Natural killer cell treated with Interleukin-12 subunit alpha and Interleukin-12 subunit beta and Interleukin-15 and Interleukin-18, amount 100 ng/mL, for 72 hours (primary cell): ENCODE data around the gene GARIN1A. TPM values are rescaled to one million over a fixed set of nuclear protein-coding genes. Genes with fewer than 3 reads are reported as not detected.
"Not testable (repeated sequence)": the region's sequence is repeated elsewhere in the genome, so short reads cannot be mapped to it uniquely, and the experiment has no call there.

Experiments used
- ATAC-seq, 2 donors: fragments of 150-1000 bp; cut with Tn5 transposase in 1 of 2; sonication (Bioruptor Pico), chemical (Tn5 transposase) in 1 of 2; 2 replicates each; pipeline ENCODE4 v1.10.0; 2021
- DNase-seq: peaks from one replicate; pipeline ENCODE4 v3.0.0; 2022; ENCODE audit warnings: low spot score
- H3K27ac Mint-ChIP-seq, 2 donors: 1 replicate in 1 of 2; 2 replicates in 1 of 2; pipeline ENCODE4 v1.8.0; 2022; ENCODE audit warnings: mixed read lengths in 2 of 2, mild to moderate bottlenecking in 1 of 2, moderate library complexity in 1 of 2
- H3K27me3 Mint-ChIP-seq, 2 donors: 1 replicate in 1 of 2; 2 replicates in 1 of 2; pipeline ENCODE4 v1.8.0; 2022; ENCODE audit warnings: mixed read lengths in 2 of 2
- H3K36me3 Mint-ChIP-seq: one replicate; pipeline ENCODE4 v1.8.0; 2022; ENCODE audit warnings: mixed read lengths
- H3K4me1 Mint-ChIP-seq, 2 donors: 1 replicate in 1 of 2; 2 replicates in 1 of 2; pipeline ENCODE4 v1.8.0; 2022; ENCODE audit warnings: low read depth in 2 of 2, mixed read lengths in 2 of 2, mild to moderate bottlenecking in 1 of 2
- H3K4me3 Mint-ChIP-seq: one replicate; pipeline ENCODE4 v1.8.0; 2022; ENCODE audit warnings: mixed read lengths
- H3K9me3 Mint-ChIP-seq: 2 replicates; pipeline ENCODE4 v1.8.0; 2022; ENCODE audit warnings: mixed read lengths
- total RNA-seq, 2 donors: library from RNA; stranded (reverse); gene quantifications; one replicate each; pipeline ENCODE4 v1.2.3, GENCODE V29; 2022

GARIN1A gene
- total RNA-seq, 2 donors from 2014 or later: 1.6 to 4.3 TPM

DNA sequence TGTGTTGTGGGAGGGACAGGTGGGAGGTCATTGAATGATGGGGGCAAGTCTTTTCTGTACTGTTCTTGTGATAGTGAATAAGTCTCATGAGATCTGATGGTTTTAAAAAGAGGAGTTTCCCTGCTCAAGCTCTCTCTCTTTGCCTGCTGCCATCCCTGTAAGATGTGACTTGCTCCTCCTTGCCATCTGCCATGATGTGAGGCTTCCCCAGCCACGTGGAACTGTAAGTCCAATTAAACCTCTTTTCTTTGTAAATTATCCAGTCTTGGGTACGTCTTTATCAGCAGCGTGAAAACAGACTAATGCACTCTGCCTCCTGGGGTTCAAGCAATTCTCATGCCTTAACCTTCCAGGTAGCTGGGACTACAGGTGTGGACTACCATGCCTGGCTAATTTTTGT lies 8.9 kb upstream of the GARIN1A start:
- not testable (repeated sequence) for H3K4me3 Mint-ChIP-seq, H3K27ac Mint-ChIP-seq, H3K9me3 Mint-ChIP-seq, H3K36me3 Mint-ChIP-seq, H3K4me1 Mint-ChIP-seq, DNase-seq, H3K27me3 Mint-ChIP-seq, ATAC-seq

DNA sequence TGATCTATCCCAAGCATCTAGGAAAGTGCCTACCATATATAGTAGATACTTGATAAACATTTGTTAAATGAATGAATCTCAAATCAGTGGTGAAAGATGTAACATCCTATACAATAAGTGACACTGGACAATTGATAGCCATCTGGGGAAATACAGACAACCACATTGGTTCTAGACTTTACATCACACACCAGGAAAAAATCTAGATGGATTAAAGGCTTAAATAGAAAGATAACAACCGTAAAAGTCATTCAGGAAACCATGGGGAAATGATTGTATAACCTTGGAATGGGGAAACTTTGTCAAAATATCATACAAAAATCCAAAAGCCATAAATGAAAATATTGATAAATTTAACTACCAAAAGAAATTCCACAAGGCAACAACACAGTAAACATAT lies 7.0 kb upstream of the GARIN1A start:
- no peak for ATAC-seq
- Mint-ChIP-seq H3K27ac (no peak overlapping the region), H3K27me3 (no peaks in the 10 kb centered on the region), H3K4me3 (no peak overlapping the region), H3K36me3 (peaks cover 9% of the 10 kb centered on the region), H3K4me1 (peaks cover 0 to 6% of the 10 kb centered on the region in 2 donors), H3K9me3 (peaks cover 6% of the 10 kb centered on the region)
- no peak for DNase-seq

- H3K27me3 Mint-ChIP-seq: no peaks in the 10 kb centered on the region
- H3K4me1 Mint-ChIP-seq: peaks cover 0 to 6% of the 10 kb centered on the region in 2 donors
- H3K36me3 Mint-ChIP-seq: peaks cover 8% of the 10 kb centered on the region
- H3K4me3 Mint-ChIP-seq: no peak overlapping the region
- DNase-seq (no peak), ATAC-seq (no peak)
- no peak overlapping the region for H3K27ac Mint-ChIP-seq
- H3K9me3 Mint-ChIP-seq: peaks cover 6% of the 10 kb centered on the region
Observed at GRCh38 chr7:128666200-128666599, 5.9 kb upstream of the GARIN1A start.

DNA sequence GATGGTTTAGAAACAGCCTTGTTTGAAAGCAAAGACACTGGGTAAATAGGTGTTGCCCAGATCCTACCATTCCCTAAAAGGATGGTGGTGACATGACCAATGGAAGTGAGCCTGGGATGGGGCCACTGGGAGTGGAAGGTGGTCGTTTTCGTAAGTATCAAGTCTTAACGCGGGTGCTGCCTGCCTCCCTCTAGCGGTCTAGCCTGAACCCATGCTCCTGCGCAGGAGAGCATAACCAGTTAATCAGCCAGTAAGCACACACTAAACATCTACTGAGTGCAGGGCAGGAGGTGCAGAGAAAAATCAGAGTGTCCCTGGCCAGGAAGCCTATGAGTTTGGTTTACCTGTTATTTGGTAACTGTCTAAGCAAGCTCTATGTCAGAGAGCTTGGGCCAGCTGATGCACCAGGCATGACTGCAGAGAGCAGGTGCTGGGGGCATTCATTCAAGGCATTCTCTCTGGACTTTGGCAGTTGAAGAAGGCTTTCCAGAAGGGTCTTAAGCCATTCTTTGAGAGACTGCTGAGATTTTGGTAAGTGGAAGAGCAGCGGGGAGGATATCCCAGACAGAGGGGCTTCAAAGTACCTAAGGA lies 930 bp downstream of the GARIN1A start:
- Mint-ChIP-seq H3K9me3 (no peaks in the 10 kb centered on the region), H3K4me3 (no peak overlapping the region), H3K27me3 (peaks cover 15 to 18% of the 10 kb centered on the region in 2 donors), H3K36me3 (no peaks in the 10 kb centered on the region), H3K27ac (no peak overlapping the region), H3K4me1 (peaks cover 0 to 3% of the 10 kb centered on the region in 2 donors)
- ATAC-seq (no peak), DNase-seq (no peak)

DNA sequence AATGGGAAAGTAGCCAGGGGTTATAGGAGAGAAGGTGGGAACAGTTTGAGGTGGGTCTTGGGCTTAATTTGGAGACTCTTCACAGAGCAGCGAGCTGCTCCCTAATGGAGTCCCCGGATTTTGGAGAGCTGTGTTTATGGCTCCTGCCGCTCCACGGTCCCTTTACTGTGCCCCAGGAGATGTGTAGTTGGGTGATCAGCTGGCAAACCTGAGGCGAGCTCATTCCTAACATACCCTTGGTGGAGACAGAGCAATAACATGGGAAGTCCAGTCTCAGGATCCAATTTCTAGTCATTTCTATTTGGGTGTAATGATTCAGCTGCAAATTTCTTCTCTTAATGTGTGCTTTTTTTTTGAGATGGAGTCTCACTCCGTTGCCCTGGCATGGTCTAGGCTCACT lies 1.5 kb downstream of the GARIN1A start:
- Mint-ChIP-seq H3K27me3 (peaks cover 15 to 18% of the 10 kb centered on the region in 2 donors), H3K4me1 (no peaks in the 10 kb centered on the region), H3K4me3 (no peak overlapping the region), H3K9me3 (no peaks in the 10 kb centered on the region), H3K36me3 (no peaks in the 10 kb centered on the region), H3K27ac (no peak overlapping the region)
- no peak for DNase-seq
- no peak for ATAC-seq

GRCh38 chr7:128676665-128677064 lies 4.6 kb downstream of the GARIN1A start:
- Mint-ChIP-seq H3K27me3 (peaks cover 15 to 18% of the 10 kb centered on the region in 2 donors), H3K9me3 (no peaks in the 10 kb centered on the region), H3K36me3 (no peaks in the 10 kb centered on the region), H3K4me3 (no peak overlapping the region), H3K27ac (no peak overlapping the region), H3K4me1 (no peaks in the 10 kb centered on the region)
- ATAC-seq (no peak), DNase-seq (no peak)

- H3K9me3 Mint-ChIP-seq: no peaks in the 10 kb centered on the region
- no peak overlapping the region for H3K27ac Mint-ChIP-seq
- no peaks in the 10 kb centered on the region for H3K36me3 Mint-ChIP-seq
- no peak overlapping the region for H3K4me3 Mint-ChIP-seq
- DNase-seq (no peak), ATAC-seq (no peak)
- H3K4me1 Mint-ChIP-seq: no peaks in the 10 kb centered on the region
- peaks cover 0 to 6% of the 10 kb centered on the region in 2 donors for H3K27me3 Mint-ChIP-seq
Observed at GRCh38 chr7:128679920-128680319, 7.8 kb downstream of the GARIN1A start.

DNA sequence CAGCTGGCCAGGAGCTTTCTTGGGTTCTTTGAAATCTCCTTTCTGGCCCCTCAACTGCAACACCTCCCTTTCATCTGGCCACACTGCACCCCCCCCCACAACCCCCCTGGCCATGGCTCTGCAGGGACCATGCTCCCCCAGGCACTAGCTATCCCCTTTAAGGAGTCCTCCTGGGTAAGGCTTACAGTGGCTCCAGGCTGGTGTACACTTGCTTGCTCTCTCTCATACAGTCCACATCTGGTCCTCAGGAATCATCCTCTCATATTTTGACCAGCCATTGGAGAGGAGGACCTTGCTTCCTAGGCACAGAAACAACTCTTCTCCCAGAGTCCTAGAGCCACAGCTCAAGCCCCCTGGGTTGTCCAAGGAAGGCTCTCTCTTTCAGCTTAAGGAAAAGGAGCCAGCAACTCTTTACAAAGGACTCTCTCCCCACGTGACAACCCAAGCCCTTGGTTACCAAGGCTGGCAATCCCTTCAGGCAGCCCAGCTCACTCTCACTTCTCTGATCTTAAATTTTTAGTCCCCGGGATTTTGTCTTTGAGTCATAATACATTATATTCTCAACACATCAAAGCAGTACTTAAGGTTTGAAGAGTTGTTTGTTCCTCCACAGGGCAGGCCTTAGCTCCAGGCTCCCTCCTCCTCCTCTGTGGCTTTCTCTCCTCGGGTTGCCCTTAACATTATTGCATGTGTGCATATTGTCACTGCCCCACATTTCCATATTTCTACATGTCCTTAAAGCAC lies 9.9 kb downstream of the GARIN1A start:
- H3K9me3 Mint-ChIP-seq: no peaks in the 10 kb centered on the region
- no peaks in the 10 kb centered on the region for H3K4me1 Mint-ChIP-seq
- no peaks in the 10 kb centered on the region for H3K27me3 Mint-ChIP-seq
- H3K36me3 Mint-ChIP-seq: no peaks in the 10 kb centered on the region
- ATAC-seq (peak in 1 of 2 donors; percentile 57), DNase-seq (no peak)
- no peak overlapping the region for H3K27ac Mint-ChIP-seq
- H3K4me3 Mint-ChIP-seq: no peak overlapping the region

DNA sequence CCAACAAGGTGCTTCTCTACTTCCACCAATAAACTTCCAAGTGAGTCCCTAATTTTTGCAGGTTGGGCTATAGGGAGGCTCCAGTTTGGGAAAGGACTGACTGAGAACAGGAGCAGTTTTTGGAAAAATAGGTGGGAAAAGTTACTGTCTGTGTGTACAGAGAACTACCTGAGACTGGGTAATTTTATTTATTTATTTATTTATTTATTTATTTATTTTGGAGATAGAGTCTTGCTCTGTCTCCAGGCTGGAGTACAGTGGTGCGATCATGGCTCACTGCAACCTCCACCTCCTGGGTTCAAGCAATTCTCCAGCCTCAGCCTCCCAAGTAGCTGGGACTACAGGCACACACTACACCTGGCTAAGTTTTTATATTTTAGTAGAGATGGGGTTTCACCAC lies 11.2 kb downstream of the GARIN1A start:
- not testable (repeated sequence) for H3K27ac Mint-ChIP-seq, H3K4me1 Mint-ChIP-seq, H3K4me3 Mint-ChIP-seq, DNase-seq, H3K27me3 Mint-ChIP-seq, H3K36me3 Mint-ChIP-seq, ATAC-seq, H3K9me3 Mint-ChIP-seq

- not testable (repeated sequence) for H3K27me3 Mint-ChIP-seq, ATAC-seq, H3K27ac Mint-ChIP-seq, H3K4me1 Mint-ChIP-seq, DNase-seq, H3K9me3 Mint-ChIP-seq, H3K36me3 Mint-ChIP-seq, H3K4me3 Mint-ChIP-seq
Observed at GRCh38 chr7:128683738-128684137, 11.6 kb downstream of the GARIN1A start.

DNA sequence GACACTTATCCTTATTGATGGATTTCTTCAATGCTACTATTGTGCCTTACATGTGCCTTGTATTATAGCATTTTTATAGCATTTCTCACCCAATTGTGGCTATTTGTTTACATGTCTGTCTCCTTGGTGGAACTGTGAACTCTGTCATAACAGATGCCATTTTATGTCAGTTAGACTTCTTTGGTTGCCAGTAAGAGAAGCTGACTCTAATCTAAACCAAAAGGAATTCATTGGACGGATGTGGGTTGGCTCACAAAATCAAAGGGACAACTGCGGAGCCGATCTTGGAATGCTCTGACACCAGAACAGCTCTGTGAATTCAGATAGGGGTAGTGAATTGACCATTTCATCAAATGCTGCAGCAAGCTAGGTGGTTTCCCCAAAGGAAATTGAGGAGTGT lies 15.0 kb downstream of the GARIN1A start:
- H3K4me3 Mint-ChIP-seq: no peak overlapping the region
- H3K9me3 Mint-ChIP-seq: no peaks in the 10 kb centered on the region
- H3K4me1 Mint-ChIP-seq: no peaks in the 10 kb centered on the region
- peaks cover 0 to 5% of the 10 kb centered on the region in 2 donors for H3K27me3 Mint-ChIP-seq
- no peak for ATAC-seq
- no peak for DNase-seq
- H3K36me3 Mint-ChIP-seq: no peaks in the 10 kb centered on the region
- no peak overlapping the region for H3K27ac Mint-ChIP-seq

DNA sequence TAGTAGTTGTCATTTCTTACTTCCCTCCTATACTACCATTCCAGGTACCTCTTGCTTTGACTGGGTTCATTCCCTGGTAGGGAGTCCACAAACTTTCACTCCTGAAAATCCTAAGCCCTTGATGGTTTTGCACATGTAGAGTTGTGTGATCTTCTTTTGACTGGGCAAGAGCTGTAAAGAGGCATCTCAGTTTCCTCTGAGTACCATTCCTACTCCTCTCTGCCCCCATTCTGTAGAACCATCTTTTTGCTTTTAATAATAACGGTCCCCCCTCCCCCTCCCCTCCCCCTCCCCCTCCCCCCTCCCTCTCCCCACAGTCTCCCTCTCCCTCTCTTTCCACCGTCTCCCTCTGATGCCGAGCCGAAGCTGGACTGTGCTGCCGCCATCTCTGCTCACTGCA lies 16.4 kb downstream of the GARIN1A start:
- H3K27me3 Mint-ChIP-seq: peaks cover 5 to 8% of the 10 kb centered on the region in 2 donors
- H3K36me3 Mint-ChIP-seq: no peaks in the 10 kb centered on the region
- ATAC-seq (no peak), DNase-seq (no peak)
- no peaks in the 10 kb centered on the region for H3K4me1 Mint-ChIP-seq
- H3K4me3 Mint-ChIP-seq: no peak overlapping the region
- H3K27ac Mint-ChIP-seq: no peak overlapping the region
- H3K9me3 Mint-ChIP-seq: no peaks in the 10 kb centered on the region

DNA sequence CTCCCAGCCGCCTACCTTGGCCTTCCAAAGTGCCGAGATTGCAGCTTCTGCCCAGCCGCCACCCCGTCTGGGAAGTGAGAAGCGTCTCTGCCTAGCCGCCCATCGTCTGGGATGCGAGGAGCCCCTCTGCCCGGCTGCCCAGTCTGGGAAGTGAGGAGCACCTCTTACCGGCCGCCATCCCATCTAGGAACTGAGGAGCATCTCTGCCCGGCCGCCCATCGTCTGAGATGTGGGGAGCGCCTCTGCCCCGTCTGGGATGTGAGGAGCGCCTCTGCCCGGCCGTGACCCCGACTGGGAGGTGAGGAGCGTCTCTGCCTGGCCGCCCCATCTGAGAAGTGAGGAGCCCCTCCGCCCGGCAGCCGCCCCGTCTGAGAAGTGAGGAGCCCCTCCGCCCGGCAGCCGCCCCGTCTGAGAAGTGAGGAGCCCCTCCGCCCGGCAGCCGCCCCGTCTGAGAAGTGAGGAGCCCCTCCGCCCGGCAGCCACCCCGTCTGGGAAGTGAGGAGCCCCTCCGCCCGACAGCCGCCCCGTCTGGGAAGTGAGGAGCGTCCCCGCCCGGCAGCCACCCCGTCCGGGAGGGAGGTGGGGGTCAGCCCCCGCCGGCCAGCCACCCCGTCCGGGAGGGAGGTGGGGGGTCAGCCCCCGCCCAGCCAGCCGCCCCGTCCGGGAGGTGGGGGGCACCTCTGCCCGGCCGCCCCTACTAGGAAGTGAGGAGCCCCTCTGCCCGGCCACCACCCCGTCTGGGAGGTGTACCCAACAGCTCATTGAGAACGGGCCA lies 17.3 kb downstream of the GARIN1A start:
- not testable (repeated sequence) for ATAC-seq, H3K27ac Mint-ChIP-seq, H3K36me3 Mint-ChIP-seq, H3K4me1 Mint-ChIP-seq, DNase-seq, H3K27me3 Mint-ChIP-seq, H3K9me3 Mint-ChIP-seq, H3K4me3 Mint-ChIP-seq

GRCh38 chr7:128691227-128691626 lies 19.1 kb downstream of the GARIN1A start:
- ATAC-seq: no peak
- no peak overlapping the region for H3K27ac Mint-ChIP-seq
- no peaks in the 10 kb centered on the region for H3K9me3 Mint-ChIP-seq
- no peak for DNase-seq
- no peaks in the 10 kb centered on the region for H3K4me1 Mint-ChIP-seq
- H3K27me3 Mint-ChIP-seq: peaks cover 9 to 10% of the 10 kb centered on the region in 2 donors
- H3K4me3 Mint-ChIP-seq: no peak overlapping the region
- no peaks in the 10 kb centered on the region for H3K36me3 Mint-ChIP-seq
